KMS-11 (cell line): ENCODE results near the gene DPH6.

Source experiments
- H2AFZ ChIP-seq: fragments of 200-600 bp; sonication (generic); 2 replicates; pipeline ENCODE4 v1.6.1; 2016; ENCODE audit warnings: antibody characterized with exemption, mixed run types, low read depth
- H3K27ac ChIP-seq: fragments of 200-600 bp; sonication (generic); 2 replicates; pipeline ENCODE4 v1.6.1; 2016; ENCODE audit warnings: mild to moderate bottlenecking, mixed run types
- H3K27me3 ChIP-seq: fragments of 200-600 bp; sonication (generic); 2 replicates; pipeline ENCODE4 v1.6.1; 2017; ENCODE audit warnings: mild to moderate bottlenecking, low read depth, mixed run types, moderate library complexity; ENCODE audit not compliant: insufficient read depth
- H3K36me3 ChIP-seq: fragments of 200-600 bp; sonication (generic); 2 replicates; pipeline ENCODE4 v1.6.1; 2017; ENCODE audit warnings: mild to moderate bottlenecking, mixed run types; ENCODE audit not compliant: insufficient read depth
- H3K4me1 ChIP-seq: fragments of 200-600 bp; sonication (generic); 2 replicates; pipeline ENCODE4 v1.6.1; 2016; ENCODE audit warnings: mild to moderate bottlenecking, low read depth, mixed run types; ENCODE audit not compliant: poor library complexity, severe bottlenecking
- H3K4me2 ChIP-seq: fragments of 200-600 bp; sonication (generic); 2 replicates; pipeline ENCODE4 v1.7.0; 2016; ENCODE audit warnings: mild to moderate bottlenecking, mixed run types
- H3K4me3 ChIP-seq: fragments of 200-600 bp; sonication (generic); IDR thresholded peaks from 2 replicates; pipeline ENCODE4 v1.6.1; 2017; ENCODE audit warnings: low read depth, low read length, mixed read lengths; ENCODE audit not compliant: insufficient read depth
- H3K79me2 ChIP-seq: fragments of 200-600 bp; sonication (generic); 2 replicates; pipeline ENCODE4 v1.6.1; 2016; ENCODE audit warnings: low read depth, mixed run types; ENCODE audit not compliant: insufficient read depth
- H3K9ac ChIP-seq: fragments of 200-600 bp; sonication (generic); 2 replicates; pipeline ENCODE4 v1.6.1; 2016; ENCODE audit warnings: mild to moderate bottlenecking, mixed run types
- H4K20me1 ChIP-seq: fragments of 200-600 bp; sonication (generic); 2 replicates; pipeline ENCODE4 v1.6.1; 2016; ENCODE audit warnings: mild to moderate bottlenecking, mixed run types; ENCODE audit not compliant: insufficient read depth
- TF ChIP-seq, protein P1 (sequence below): fragments of 200-600 bp; sonication (generic); conservative IDR thresholded peaks from 2 replicates; pipeline ENCODE4 v1.6.1; 2017; ENCODE audit warnings: low read depth, mild to moderate bottlenecking, antibody characterized with exemption, low read length, moderate library complexity, mixed read lengths

DPH6 gene

DNA sequence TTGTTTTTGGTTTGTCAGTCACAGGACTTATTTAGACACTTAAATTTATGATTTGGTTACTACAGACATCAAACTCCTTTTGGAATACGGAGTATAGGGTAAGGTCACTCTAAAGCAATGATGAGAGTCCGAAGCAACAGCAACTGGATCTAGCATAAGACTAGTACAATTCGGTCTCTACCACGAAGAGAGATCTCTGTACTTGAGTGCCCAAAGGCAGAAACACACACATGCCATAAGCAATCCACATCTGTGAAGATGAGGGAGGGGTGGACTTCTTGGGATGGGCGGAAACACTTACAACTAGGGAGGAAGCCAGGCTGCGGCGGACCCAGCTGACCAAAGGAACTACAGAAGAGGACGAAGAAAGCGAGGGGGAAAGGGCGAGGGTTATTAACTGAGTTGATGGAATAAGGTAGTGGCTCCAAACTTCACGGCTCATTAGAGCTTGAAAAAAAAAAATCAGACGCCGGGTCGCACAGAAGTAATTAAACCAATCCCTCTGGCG is 595 bp downstream of the DPH6 start:
- H3K27ac ChIP-seq = peak overlapping the region; percentile 99
- peak overlapping the region; percentile 99 for H3K9ac ChIP-seq
- TF ChIP-seq, protein P1, sequence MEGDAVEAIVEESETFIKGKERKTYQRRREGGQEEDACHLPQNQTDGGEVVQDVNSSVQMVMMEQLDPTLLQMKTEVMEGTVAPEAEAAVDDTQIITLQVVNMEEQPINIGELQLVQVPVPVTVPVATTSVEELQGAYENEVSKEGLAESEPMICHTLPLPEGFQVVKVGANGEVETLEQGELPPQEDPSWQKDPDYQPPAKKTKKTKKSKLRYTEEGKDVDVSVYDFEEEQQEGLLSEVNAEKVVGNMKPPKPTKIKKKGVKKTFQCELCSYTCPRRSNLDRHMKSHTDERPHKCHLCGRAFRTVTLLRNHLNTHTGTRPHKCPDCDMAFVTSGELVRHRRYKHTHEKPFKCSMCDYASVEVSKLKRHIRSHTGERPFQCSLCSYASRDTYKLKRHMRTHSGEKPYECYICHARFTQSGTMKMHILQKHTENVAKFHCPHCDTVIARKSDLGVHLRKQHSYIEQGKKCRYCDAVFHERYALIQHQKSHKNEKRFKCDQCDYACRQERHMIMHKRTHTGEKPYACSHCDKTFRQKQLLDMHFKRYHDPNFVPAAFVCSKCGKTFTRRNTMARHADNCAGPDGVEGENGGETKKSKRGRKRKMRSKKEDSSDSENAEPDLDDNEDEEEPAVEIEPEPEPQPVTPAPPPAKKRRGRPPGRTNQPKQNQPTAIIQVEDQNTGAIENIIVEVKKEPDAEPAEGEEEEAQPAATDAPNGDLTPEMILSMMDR = no peak
- H3K4me3 ChIP-seq = no peak overlapping the region
- peak overlapping the region; percentile 98 for H2AFZ ChIP-seq
- no peaks in the 10 kb centered on the region for H4K20me1 ChIP-seq
- H3K36me3 ChIP-seq = no peaks in the 10 kb centered on the region
- H3K4me2 ChIP-seq = peak overlapping the region; percentile 97
- 0 out of 2 replicates have a peak, but pooled peaks cover 4% of the 10 kb centered on the region for H3K79me2 ChIP-seq
- H3K27me3 ChIP-seq = no peaks in the 10 kb centered on the region
- peaks cover 12% of the 10 kb centered on the region for H3K4me1 ChIP-seq

DNA sequence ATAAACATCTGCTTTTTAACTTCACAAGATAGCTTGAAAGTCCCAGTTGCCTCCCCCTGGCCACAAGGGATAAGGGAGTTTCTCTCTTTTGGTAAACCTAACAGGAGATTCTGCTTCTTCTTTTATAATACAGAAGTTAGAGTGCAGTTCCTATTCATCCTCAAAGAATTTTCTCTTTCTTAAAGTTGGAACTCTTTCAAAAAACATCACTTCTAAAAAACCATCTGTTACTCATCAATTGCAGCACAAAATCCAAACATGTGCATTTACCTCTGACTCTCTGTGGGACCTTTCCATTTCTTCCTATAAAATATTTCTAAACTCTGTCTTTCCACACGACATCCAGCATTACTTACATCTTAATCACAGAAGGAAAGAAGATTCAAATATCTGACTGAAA is 5.1 kb downstream of the DPH6 start:
- Histone ChIP-seq H3K36me3 (no peaks in the 10 kb centered on the region), H3K27ac (no peak overlapping the region), H4K20me1 (no peaks in the 10 kb centered on the region), H3K4me2 (no peak overlapping the region), H2AFZ (no peak overlapping the region), H3K27me3 (no peaks in the 10 kb centered on the region), H3K9ac (no peak overlapping the region), H3K79me2 (0 out of 2 replicates have a peak, but pooled peaks cover 4% of the 10 kb centered on the region), H3K4me1 (peaks cover 6% of the 10 kb centered on the region), H3K4me3 (no peak overlapping the region)
- TF ChIP-seq, protein P1 = no peak

DNA sequence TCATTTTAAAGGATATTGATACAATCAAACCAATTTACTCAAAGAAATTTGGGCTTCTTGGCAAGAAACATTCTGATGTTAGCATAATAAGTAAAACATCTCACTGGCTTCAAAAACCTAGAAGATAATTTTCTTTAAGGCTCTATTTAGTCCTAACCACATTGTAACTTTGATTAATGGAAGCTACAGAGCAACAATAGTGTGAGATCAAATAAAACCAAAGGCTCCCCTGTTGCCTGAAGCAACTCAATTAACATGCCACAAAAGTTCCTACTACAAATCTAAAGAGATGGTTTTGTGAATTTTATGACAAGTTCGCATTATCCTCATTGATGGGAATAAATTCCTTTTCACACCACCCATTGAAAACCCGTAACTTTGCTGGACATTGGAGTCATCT is 5.9 kb downstream of the DPH6 start:
- no peak overlapping the region for H2AFZ ChIP-seq
- no peaks in the 10 kb centered on the region for H4K20me1 ChIP-seq
- H3K9ac ChIP-seq = no peak overlapping the region
- H3K4me1 ChIP-seq = peaks cover 5% of the 10 kb centered on the region
- no peaks in the 10 kb centered on the region for H3K27me3 ChIP-seq
- no peak overlapping the region for H3K4me3 ChIP-seq
- 0 out of 2 replicates have a peak, but pooled peaks cover 4% of the 10 kb centered on the region for H3K79me2 ChIP-seq
- TF ChIP-seq, protein P1 = no peak
- no peak overlapping the region for H3K27ac ChIP-seq
- H3K4me2 ChIP-seq = no peak overlapping the region
- H3K36me3 ChIP-seq = no peaks in the 10 kb centered on the region

DNA sequence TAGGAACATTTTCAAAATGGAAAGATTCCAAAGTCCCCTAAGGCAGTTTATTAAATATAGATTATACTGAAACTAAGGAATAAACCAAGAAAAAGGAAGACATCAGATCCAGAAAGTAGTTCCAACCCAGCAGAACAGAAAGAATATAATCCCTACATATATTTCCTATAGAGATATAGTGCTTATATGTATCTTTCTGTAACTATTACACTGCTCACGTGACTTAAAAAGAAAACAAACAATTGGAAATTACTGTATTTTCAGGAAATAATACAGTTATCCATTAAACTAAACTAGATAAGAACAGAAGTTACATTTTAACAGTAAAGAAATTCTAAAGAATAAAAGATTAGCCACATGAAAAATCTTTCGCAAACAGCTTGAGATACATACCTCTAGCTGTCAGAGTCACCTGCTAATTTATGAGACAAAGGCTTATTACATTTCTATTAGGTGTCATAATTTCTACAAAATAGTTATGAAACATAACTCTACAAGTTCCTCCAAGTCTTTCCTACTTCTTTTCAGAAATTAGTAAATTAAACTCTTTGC is 10.5 kb downstream of the DPH6 start:
- Histone ChIP-seq H3K79me2 (no peaks in the 10 kb centered on the region), H3K36me3 (no peaks in the 10 kb centered on the region), H3K4me3 (no peak overlapping the region), H3K27me3 (no peaks in the 10 kb centered on the region), H4K20me1 (no peaks in the 10 kb centered on the region), H3K4me2 (no peak overlapping the region), H3K4me1 (no peaks in the 10 kb centered on the region), H3K9ac (no peak overlapping the region), H2AFZ (no peak overlapping the region), H3K27ac (no peak overlapping the region)
- TF ChIP-seq, protein P1 = no peak
